ENCODE measurements around the gene MYO10.
"Not testable (repeated sequence)": the region's sequence is repeated elsewhere in the genome, so short reads cannot be mapped to it uniquely, and the experiment has no call there.

The MYO10 gene

DNA sequence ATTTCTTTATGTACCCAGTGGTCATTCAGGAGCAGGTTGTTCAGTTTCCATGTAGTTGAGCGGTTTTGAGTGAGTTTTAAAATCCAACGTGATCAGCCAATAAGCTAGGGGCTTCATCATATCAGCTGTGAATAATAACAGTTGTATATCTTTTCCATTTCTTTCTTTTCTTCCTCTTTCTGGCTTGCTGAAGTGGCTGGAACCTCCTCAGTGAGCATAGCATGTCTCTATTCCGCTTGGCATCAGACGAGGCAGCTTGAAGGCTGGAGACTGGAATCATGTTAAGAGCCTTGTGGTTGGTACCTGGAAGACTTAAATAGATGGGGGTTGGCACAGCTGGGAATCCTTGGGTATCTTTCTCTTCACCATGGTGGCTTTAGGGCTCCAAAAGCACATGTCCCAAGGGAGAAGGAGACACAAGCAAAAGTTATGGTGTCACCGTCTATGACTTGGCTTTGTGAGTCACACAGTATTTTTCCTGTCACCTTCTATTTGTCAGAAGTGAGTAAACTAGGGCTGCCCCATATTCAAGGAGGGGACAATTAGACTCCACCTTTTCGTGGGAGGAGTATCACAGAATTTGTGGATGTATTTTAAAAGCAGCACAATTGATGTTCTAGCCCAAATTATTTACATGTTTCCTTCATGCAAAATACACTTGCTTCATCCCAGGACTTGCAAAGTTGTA lies 281.3 kb downstream of the MYO10 start:
- in situ Hi-C loops (cut with HindIII; ENCODE audit: low sequenced_read_pairs), result no loop called here

GRCh38 chr5:16648739-16649138 lies 287.3 kb downstream of the MYO10 start:
- in situ Hi-C loops (cut with HindIII; ENCODE audit: low sequenced_read_pairs), result not testable (repeated sequence)

DNA sequence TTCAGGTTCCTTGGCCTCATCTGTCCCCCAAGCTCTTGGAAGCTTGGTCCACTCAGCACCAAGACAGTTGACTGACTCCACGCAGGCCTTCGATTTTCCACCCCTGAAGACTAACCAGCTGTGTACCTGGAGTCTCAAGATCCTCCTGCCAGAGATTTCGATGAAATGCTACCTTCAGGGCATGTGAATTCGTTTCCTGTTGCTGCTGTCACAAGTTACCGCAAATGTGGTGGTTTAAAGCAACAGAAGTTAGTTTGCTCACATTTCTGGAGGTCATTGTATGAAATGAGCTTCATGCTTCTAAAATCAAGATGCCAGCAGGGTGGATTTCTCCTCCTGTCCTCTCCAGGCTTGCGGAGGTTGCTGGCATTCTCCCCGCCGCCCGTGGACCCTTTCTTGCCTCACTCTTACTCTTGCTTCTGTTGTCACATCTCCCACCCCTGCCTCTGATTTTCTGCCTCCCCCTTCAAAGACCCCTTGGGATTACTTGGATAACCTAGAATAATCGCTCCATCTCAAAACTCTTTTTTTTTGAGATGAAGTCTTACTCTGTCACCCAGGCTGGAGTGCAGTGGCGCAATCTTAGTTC lies 291.7 kb downstream of the MYO10 start:
- in situ Hi-C loops (cut with HindIII; ENCODE audit: low sequenced_read_pairs), result loop anchor here (5.0 kb wide), 1 partner anchor 97 kb away; no protein-coding TSS in a partner anchor

DNA sequence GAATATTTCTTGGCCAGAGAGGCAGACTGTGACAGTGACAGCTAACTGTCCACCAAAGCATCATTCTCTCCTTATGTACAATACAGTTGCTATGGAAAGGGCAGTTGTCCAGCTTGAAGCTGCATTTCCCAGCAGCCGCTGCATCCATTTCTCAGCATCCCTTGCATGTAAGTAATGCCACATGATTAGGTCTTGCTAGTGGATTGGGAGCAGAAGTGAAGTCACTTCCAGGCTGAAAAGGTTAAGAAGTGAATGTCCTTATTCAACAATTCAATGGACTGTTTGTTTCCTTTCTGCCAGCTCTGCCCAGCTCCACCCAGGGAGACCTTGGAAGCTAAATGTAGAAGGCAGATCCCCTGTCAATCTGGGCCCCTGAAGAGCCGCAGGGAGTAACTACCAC lies 293.2 kb downstream of the MYO10 start:
- in situ Hi-C loops (cut with HindIII; ENCODE audit: low sequenced_read_pairs), result loop anchor here (5.0 kb wide), 1 partner anchor 96 kb away; no protein-coding TSS in a partner anchor

GRCh38 chr5:16639206-16639605 lies 296.9 kb downstream of the MYO10 start:
- in situ Hi-C loops (cut with HindIII; ENCODE audit: low sequenced_read_pairs), result no loop called here

DNA sequence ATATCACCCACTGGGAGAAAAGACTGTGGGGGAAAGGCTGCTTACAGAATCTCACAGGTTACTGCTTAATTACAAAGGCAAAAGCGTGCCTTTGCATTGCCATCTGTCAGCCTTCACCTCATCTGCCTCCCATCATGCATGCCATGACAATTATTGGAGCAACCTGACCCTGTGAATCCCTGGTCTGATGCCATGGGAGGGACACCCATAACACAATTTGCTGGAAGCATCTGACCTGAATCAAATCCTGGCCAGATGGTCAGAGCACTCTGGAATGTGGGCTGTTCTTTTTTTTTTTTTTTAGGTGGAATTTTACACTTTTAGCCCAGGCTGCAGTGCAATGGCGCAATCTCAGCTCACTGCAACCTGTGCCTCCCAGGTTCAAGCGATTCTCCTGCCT lies 307.7 kb downstream of the MYO10 start:
- in situ Hi-C loops (cut with HindIII; ENCODE audit: low sequenced_read_pairs), result no loop called here

DNA sequence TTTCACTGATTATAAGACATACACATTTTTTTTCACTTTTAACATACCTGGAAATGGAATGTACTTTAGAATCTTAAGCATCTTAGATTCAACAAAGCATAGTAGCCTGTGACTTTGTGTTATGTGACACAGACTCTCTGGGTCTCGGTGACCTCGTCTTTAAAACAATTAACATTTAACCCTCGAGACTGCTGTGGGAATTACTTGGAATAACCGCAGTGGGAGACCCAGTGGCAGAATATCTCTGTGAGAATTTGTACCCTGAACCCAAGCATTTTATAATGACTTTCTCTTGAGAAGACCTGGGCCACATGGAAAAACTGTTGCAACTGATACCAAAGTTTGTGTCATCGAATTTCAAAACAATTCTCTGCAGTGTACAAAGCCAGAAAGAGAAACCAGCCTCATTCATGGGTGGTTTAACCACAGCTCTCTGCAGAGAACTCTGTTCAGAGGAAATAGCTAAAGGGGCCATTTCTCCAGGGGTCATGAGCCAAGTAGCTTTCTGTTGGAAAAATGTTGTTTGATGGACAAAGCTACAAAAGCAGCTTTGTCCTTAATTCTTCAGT lies 309.3 kb downstream of the MYO10 start:
- in situ Hi-C loops (cut with HindIII; ENCODE audit: low sequenced_read_pairs), result no loop called here

- in situ Hi-C loops (cut with HindIII; ENCODE audit: low sequenced_read_pairs), result no loop called here
Measured at GRCh38 chr5:16625096-16625495, 311.0 kb downstream of the MYO10 start.

DNA sequence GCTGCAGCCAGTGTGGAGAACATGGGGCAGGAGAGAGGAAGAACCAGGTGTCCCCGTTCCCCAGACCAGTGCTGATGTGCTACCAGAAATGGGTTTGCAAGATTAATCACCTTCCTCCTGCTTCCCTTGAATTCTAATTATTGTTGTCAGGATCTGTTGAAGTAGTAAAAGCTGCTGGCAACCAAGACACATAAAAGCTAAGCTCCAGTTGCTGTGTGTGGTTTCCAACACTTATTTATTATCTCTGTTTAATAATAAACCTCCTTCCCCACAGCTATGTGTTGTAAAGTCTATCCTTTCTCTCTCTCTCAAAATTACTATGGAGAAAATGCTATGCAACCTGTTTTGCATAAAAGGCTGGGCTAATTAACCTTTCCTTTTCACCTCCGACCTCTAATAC lies 317.0 kb downstream of the MYO10 start:
- in situ Hi-C loops (cut with HindIII; ENCODE audit: low sequenced_read_pairs), result no loop called here

GRCh38 chr5:16618138-16618897 lies 317.8 kb downstream of the MYO10 start:
- in situ Hi-C loops (cut with HindIII; ENCODE audit: low sequenced_read_pairs), result no loop called here

- in situ Hi-C loops (cut with HindIII; ENCODE audit: low sequenced_read_pairs), result no loop called here
Measured at GRCh38 chr5:16617274-16617968, 318.7 kb downstream of the MYO10 start.

GRCh38 chr5:16616536-16617273 lies 319.4 kb downstream of the MYO10 start, which contains the start of gene RETREG1:
RETREG1 (minus strand) TSS chr5:16616997; CDS start chr5:16616971, 26 bp downstream.
- in situ Hi-C loops (cut with HindIII; ENCODE audit: low sequenced_read_pairs), result no loop called here

- in situ Hi-C loops (cut with HindIII; ENCODE audit: low sequenced_read_pairs), result no loop called here
Measured at GRCh38 chr5:16615741-16616535, 320.1 kb downstream of the MYO10 start.

DNA sequence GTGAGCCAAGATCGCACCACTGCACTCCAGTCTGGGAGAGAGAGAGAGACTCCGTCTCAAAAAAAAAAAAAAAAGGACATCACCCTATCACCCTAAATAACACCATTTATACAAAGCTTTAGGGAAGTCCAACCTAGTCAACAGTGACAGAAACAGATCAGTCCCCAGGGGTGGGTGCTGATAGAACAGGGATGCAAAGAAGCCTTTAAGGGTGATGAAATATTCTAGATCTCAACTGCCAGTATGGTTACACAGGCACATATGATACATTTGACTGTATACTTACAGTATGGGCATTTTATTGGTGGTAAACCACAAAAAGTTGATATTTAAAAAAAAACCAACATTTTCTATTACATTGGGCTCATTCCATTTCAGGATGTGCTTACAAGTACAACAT lies 324.1 kb downstream of the MYO10 start:
- in situ Hi-C loops (cut with HindIII; ENCODE audit: low sequenced_read_pairs), result no loop called here
